K562 (cell line): ENCODE results near the gene AQP4. TPM values are rescaled to one million over a fixed set of nuclear protein-coding genes. Genes with fewer than 3 reads are reported as not detected.

ENCODE experiments used
- ATAC-seq: fragments of 200-7000 bp; cut with Tn5 transposase; 3 replicates; pipeline ENCODE4 v1.9.1; 2020; ENCODE audit warnings: moderate library complexity
- BruUV-seq: library from RNA; stranded (reverse); fragments of 400-500 nt; replicated peaks from 2 replicates; lab custom pipeline; 2021; lab: Mats Ljungman, UMichigan
- CTCF ChIA-PET: fragments of 300-600 bp; formaldehyde crosslinking; extraction: SDS; loops from one replicate; lab custom pipeline; 2021; ENCODE audit warnings: low intra/inter-chr PET ratio; lab: Yijun Ruan, JAX
- POLR2A ChIA-PET: fragments of 300-600, 350-650 bp; sonication (Branson Sonifier 250); formaldehyde crosslinking; extraction: SDS; loops from one replicate; lab custom pipeline; 2021; ENCODE audit warnings: antibody characterized with exemption, inconsistent platforms; lab: Yijun Ruan, JAX
- DNase-seq, 4 experiments: peaks; one replicate each; pipeline versions ENCODE4 v3.0.0 to v3.0.0-alpha.2; 2011 to 2018; ENCODE audit warnings: low spot score in 3 of 4, mixed read lengths in 3 of 4; ENCODE audit errors: extremely low read depth in 1 of 4
- FAIRE-seq: peaks from 2 replicates; lab custom pipeline; 2011; peaks lifted over from hg19 to GRCh38; lab: Jason Lieb, UNC
- H2AFZ ChIP-seq: 2 replicates; pipeline ENCODE4 v1.6.0; 2011; ENCODE audit warnings: low read depth, low read length, control low read depth, inconsistent platforms
- H3K27ac ChIP-seq: fragments of 200-600 bp; 3 replicates; pipeline ENCODE4 v1.8.0; 2011; ENCODE audit warnings: low read depth, mild to moderate bottlenecking, control low read depth, inconsistent platforms, low read length, moderate library complexity, mixed read lengths; ENCODE audit errors: extremely low read depth
- H3K27me3 ChIP-seq, 2 experiments: fragments of 300-600 bp in 1 of 2; 2 replicates in 1 of 2; 3 replicates in 1 of 2; pipeline versions ENCODE4 v1.6.0 to v1.8.0; 2011; ENCODE audit warnings: inconsistent platforms in 2 of 2, low read length in 2 of 2, mild to moderate bottlenecking in 1 of 2, mixed read lengths in 1 of 2, moderate library complexity in 1 of 2; ENCODE audit not compliant: control insufficient read depth in 2 of 2, insufficient read depth in 2 of 2
- H3K36me3 ChIP-seq: fragments of 300-600 bp; 3 replicates; pipeline ENCODE4 v1.8.0; 2011; ENCODE audit warnings: mild to moderate bottlenecking, low read length, inconsistent platforms; ENCODE audit not compliant: control insufficient read depth, insufficient read depth
- H3K4me1 ChIP-seq, 2 experiments: fragments of 200-600 bp in 1 of 2; replicated peaks in 1 of 2; 2 replicates in 1 of 2; 3 replicates in 1 of 2; pipeline versions ENCODE4 v1.5.1 to v1.8.0; 2011; ENCODE audit warnings: inconsistent platforms in 2 of 2, low read length in 2 of 2, mild to moderate bottlenecking in 1 of 2, mixed read lengths in 1 of 2, moderate library complexity in 1 of 2; ENCODE audit not compliant: control insufficient read depth in 2 of 2, insufficient read depth in 2 of 2
- H3K4me2 ChIP-seq: 2 replicates; pipeline ENCODE4 v1.6.1; 2011; ENCODE audit warnings: low read length, control low read depth, inconsistent platforms, mixed read lengths; ENCODE audit not compliant: insufficient read depth
- H3K4me3 ChIP-seq: fragments of 200-600 bp; sonication (generic), shearing (Covaris generic); 2 replicates; pipeline ENCODE4 v1.5.1; 2016; ENCODE audit warnings: control low read depth, inconsistent platforms
- H3K79me2 ChIP-seq: fragments of 200-600 bp; 3 replicates; pipeline ENCODE4 v1.8.0; 2011; ENCODE audit warnings: low read length, inconsistent platforms; ENCODE audit not compliant: control insufficient read depth, insufficient read depth
- H3K9ac ChIP-seq, 2 experiments: 2 replicates each; pipeline versions ENCODE4 v1.6.0 to v1.6.1; 2011; ENCODE audit warnings: low read depth in 2 of 2, low read length in 2 of 2, control low read depth in 1 of 2, inconsistent platforms in 1 of 2, mild to moderate bottlenecking in 1 of 2, mixed read lengths in 1 of 2; ENCODE audit not compliant: insufficient read depth in 1 of 2
- H3K9me1 ChIP-seq: one replicate; pipeline ENCODE4 v1.6.0; 2011; ENCODE audit warnings: inconsistent platforms, mild to moderate bottlenecking, low read length, moderate library complexity; ENCODE audit not compliant: control insufficient read depth, insufficient read depth
- H3K9me3 ChIP-seq: replicated peaks from 2 replicates; pipeline ENCODE4 v1.5.1; 2011; ENCODE audit warnings: low read depth, low read length, inconsistent platforms; ENCODE audit not compliant: control insufficient read depth, insufficient read depth
- H4K20me1 ChIP-seq: replicated peaks from 2 replicates; pipeline ENCODE4 v1.6.1; 2011; ENCODE audit warnings: low read length, inconsistent platforms, mixed read lengths; ENCODE audit not compliant: control insufficient read depth, insufficient read depth
- GTF2E2 ChIP-seq: fragments of 200-800 bp; sonication (Bioruptor generic); IDR thresholded peaks from 2 replicates; pipeline ENCODE4 v1.6.1; 2016; ENCODE audit warnings: missing genetic modification characterization, missing compliant biosample characterization
- NFXL1 ChIP-seq: fragments of 450-650 bp; formaldehyde crosslinking; IDR thresholded peaks from 2 replicates; pipeline ENCODE4 v1.4.0; 2021; ENCODE audit warnings: mild to moderate bottlenecking
- PML ChIP-seq: IDR thresholded peaks from 2 replicates; pipeline ENCODE4 v1.6.1; 2012; ENCODE audit warnings: low read length, inconsistent platforms
- RERE ChIP-seq: sonication (generic); formaldehyde crosslinking; IDR thresholded peaks from 2 replicates; pipeline ENCODE4 v1.8.0; 2023; ENCODE audit warnings: missing genetic modification reagents, mild to moderate bottlenecking, borderline replicate concordance
- SAFB2 ChIP-seq: fragments of 200-400 bp; formaldehyde crosslinking; IDR thresholded peaks from 2 replicates; pipeline ENCODE4 v1.6.1; 2018; ENCODE audit warnings: borderline replicate concordance, low read length, low read depth, moderate library complexity; ENCODE audit not compliant: severe bottlenecking
- ZBTB11 ChIP-seq, 3 experiments: fragments of 200-800 bp in 1 of 3; fragments of 250-450 bp in 1 of 3; fragments of 450-650 bp in 1 of 3; sonication (Bioruptor Pico) in 1 of 3; sonication (Bioruptor generic) in 1 of 3; formaldehyde crosslinking in 1 of 3; IDR thresholded peaks; 2 replicates each; pipeline versions ENCODE4 v1.6.1 to v1.8.0; 2016 to 2022; ENCODE audit warnings: mild to moderate bottlenecking in 2 of 3, missing genetic modification characterization in 2 of 3, missing compliant biosample characterization in 1 of 3, moderate library complexity in 1 of 3
- WGBS: fragments of 100-300 bp; shearing (Covaris generic); methylation state at CpG from one replicate; pipeline ENCODE4 v1.1.6; 2016; ENCODE audit warnings: low coverage, mixed read lengths; ENCODE audit not compliant: insufficient coverage; ENCODE audit errors: missing lambda C conversion rate; 5-methylcytosine and 5-hydroxymethylcytosine counted together
- in situ Hi-C: fragments of 300-500 bp; cut with MboI; formaldehyde crosslinking; loops from 4 replicates; pipeline ENCODE4 v1.15.0; 2018; ENCODE audit warnings: inconsistent platforms, mixed read lengths
- intact Hi-C: fragments of 100-400 bp; cut with micrococcal nuclease; formaldehyde crosslinking; loops from 2 replicates; pipeline ENCODE4 v1.14.2; 2022
- polyA plus RNA-seq, 8 experiments: library from polyadenylated mRNA; depleted of rRNA in 4 of 8; stranded (reverse) in 5 of 8; unstranded in 3 of 8; fragments of >200 nt; fragmentation: Nextera tagmentation in 2 of 8; fragmentation: Illumina TruSeq in 1 of 8; extraction: Ambion mirVana in 2 of 8; extraction: Trizol in 1 of 8; gene quantifications; 2 replicates each; pipeline versions ENCODE4 v1.2.1 to v1.2.3, GENCODE V29; 2011 to 2014; ENCODE audit warnings: inconsistent platforms in 1 of 8, missing spikeins in 1 of 8
- total RNA-seq, 7 experiments: library from RNA; depleted of rRNA in 6 of 7; stranded (reverse); fragments of >200 nt in 6 of 7; fragmentation: Illumina TruSeq in 2 of 7; extraction: Trizol in 2 of 7; gene quantifications; 2 replicates each; pipeline versions ENCODE4 v1.2.1 to v1.2.3, GENCODE V29; 2011 to 2021; ENCODE audit warnings: low replicate concordance in 1 of 7
- TF ChIP-seq, protein P1 (sequence below): sonication (generic); formaldehyde crosslinking; IDR thresholded peaks from 2 replicates; pipeline ENCODE4 v1.8.0; 2022; ENCODE audit warnings: mild to moderate bottlenecking, missing genetic modification reagents
- TF ChIP-seq, protein P2 (sequence below): IDR thresholded peaks from 2 replicates; pipeline ENCODE4 v1.6.1; 2014; ENCODE audit warnings: antibody characterized with exemption

Gene AQP4
- total and polyA plus RNA-seq, 9 of the 15 experiments (the other 6 are each of a cell fraction or from before 2014, with no cell fraction given), result 0.31 TPM; not detected in 8

GRCh38 chr18:26909599-26910290, 44.2 kb upstream of the AQP4 start:
- Histone ChIP-seq H3K9me1 (no peaks in the 10 kb centered on the region), H3K27ac (no peak overlapping the region), H3K4me2 (no peak overlapping the region), H3K4me3 (no peak overlapping the region), H3K27me3 (no peaks in the 10 kb centered on the region), H2AFZ (no peak overlapping the region), H3K9me3 (no peaks in the 10 kb centered on the region; the same call in 1 of the 2 replicates), H3K4me1 (no peaks in the 10 kb centered on the region), H3K79me2 (no peaks in the 10 kb centered on the region), H4K20me1 (no peaks in the 10 kb centered on the region), H3K36me3 (no peaks in the 10 kb centered on the region), H3K9ac (no peak overlapping the region)
- ATAC-seq (no peak), FAIRE-seq (no peak), DNase-seq (no peak)
- no TSS peak for BruUV-seq
- in situ Hi-C loops, result no loop called here
- ChIA-PET CTCF (no interaction called here), POLR2A (no interaction called here)
- WGBS, result 4% methylated on average over 5 of the region's 5 CpGs
- intact Hi-C loops, result no loop called here
- TF ChIP-seq, protein P1, sequence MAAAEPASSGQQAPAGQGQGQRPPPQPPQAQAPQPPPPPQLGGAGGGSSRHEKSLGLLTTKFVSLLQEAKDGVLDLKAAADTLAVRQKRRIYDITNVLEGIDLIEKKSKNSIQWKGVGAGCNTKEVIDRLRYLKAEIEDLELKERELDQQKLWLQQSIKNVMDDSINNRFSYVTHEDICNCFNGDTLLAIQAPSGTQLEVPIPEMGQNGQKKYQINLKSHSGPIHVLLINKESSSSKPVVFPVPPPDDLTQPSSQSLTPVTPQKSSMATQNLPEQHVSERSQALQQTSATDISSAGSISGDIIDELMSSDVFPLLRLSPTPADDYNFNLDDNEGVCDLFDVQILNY (CRISPR knock-in tag), result no peak
- TF ChIP-seq PML (no peak), SAFB2 (no peak), NFXL1 (CRISPR knock-in tag) (no peak), RERE (CRISPR knock-in tag) (no peak), ZBTB11 (CRISPR knock-in tag; IDR thresholded peaks at IDR 0.05) (no peak), GTF2E2 (no peak)
- TF ChIP-seq, protein P2, sequence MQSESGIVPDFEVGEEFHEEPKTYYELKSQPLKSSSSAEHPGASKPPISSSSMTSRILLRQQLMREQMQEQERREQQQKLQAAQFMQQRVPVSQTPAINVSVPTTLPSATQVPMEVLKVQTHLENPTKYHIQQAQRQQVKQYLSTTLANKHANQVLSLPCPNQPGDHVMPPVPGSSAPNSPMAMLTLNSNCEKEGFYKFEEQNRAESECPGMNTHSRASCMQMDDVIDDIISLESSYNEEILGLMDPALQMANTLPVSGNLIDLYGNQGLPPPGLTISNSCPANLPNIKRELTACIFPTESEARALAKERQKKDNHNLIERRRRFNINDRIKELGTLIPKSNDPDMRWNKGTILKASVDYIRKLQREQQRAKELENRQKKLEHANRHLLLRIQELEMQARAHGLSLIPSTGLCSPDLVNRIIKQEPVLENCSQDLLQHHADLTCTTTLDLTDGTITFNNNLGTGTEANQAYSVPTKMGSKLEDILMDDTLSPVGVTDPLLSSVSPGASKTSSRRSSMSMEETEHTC, result no peak
